ENCODE measurements around the gene ST6GALNAC3.
"Not testable (repeated sequence)": the region's sequence is repeated elsewhere in the genome, so short reads cannot be mapped to it uniquely, and the experiment has no call there.

Gene ST6GALNAC3

GRCh38 chr1:76240316-76240715 is 165.8 kb downstream of the ST6GALNAC3 start:
- no peak for DNase-seq

GRCh38 chr1:76242587-76242986 is 168.0 kb downstream of the ST6GALNAC3 start:
- not testable (repeated sequence) for DNase-seq

- no peak for DNase-seq
These were observed 172.8 kb downstream of the ST6GALNAC3 start for GRCh38 chr1:76247261-76247852.

- peak in 4 of 56 donors; percentile 1 to 16 (median 11) for DNase-seq
These were observed 175.7 kb downstream of the ST6GALNAC3 start for GRCh38 chr1:76250271-76250670.

- no peak for DNase-seq
These were observed 177.9 kb downstream of the ST6GALNAC3 start for GRCh38 chr1:76252431-76252830.

- no peak for DNase-seq
These were observed 179.8 kb downstream of the ST6GALNAC3 start for GRCh38 chr1:76254104-76255030.

GRCh38 chr1:76256289-76257223 is 182.0 kb downstream of the ST6GALNAC3 start:
- no peak for DNase-seq

GRCh38 chr1:76257823-76258222 is 183.3 kb downstream of the ST6GALNAC3 start:
- no peak for DNase-seq

- DNase-seq: no peak
These were observed 184.7 kb downstream of the ST6GALNAC3 start for GRCh38 chr1:76259270-76259669.

- no peak for DNase-seq
These were observed 185.7 kb downstream of the ST6GALNAC3 start for GRCh38 chr1:76260279-76260678.

- DNase-seq: no peak
These were observed 188.1 kb downstream of the ST6GALNAC3 start for GRCh38 chr1:76262601-76263000.

- no peak for DNase-seq
These were observed 190.1 kb downstream of the ST6GALNAC3 start for GRCh38 chr1:76264642-76265041.

- DNase-seq: no peak
These were observed 192.2 kb downstream of the ST6GALNAC3 start for GRCh38 chr1:76266762-76267161.

GRCh38 chr1:76267631-76268030 is 193.1 kb downstream of the ST6GALNAC3 start:
- DNase-seq: no peak

- DNase-seq: no peak
These were observed 193.8 kb downstream of the ST6GALNAC3 start for GRCh38 chr1:76268341-76268740.

GRCh38 chr1:76269155-76269554 is 194.6 kb downstream of the ST6GALNAC3 start:
- DNase-seq: no peak

GRCh38 chr1:76274302-76274701 is 199.8 kb downstream of the ST6GALNAC3 start:
- no peak for DNase-seq

GRCh38 chr1:76274718-76275117 is 200.2 kb downstream of the ST6GALNAC3 start:
- DNase-seq: no peak

- DNase-seq: no peak
These were observed 204.2 kb downstream of the ST6GALNAC3 start for GRCh38 chr1:76278711-76279100.

- peak in 24 of 56 donors; percentile 3 to 57 (median 24) for DNase-seq
These were observed 204.7 kb downstream of the ST6GALNAC3 start for GRCh38 chr1:76279101-76279748.

- peak in 23 of 56 donors; percentile 3 to 46 (median 15) for DNase-seq
These were observed 206.8 kb downstream of the ST6GALNAC3 start for GRCh38 chr1:76281306-76281705.

All from amygdala (tissue), 56 donors.